ENCODE data around the gene CPEB3.
"Not testable (repeated sequence)": the region's sequence is repeated elsewhere in the genome, so short reads cannot be mapped to it uniquely, and the experiment has no call there.

CPEB3 gene

GRCh38 chr10:92052088-92052487 is 238.8 kb downstream of the CPEB3 start:
- TF ChIP-seq CTCF (IDR thresholded peaks at IDR 0.05; ENCODE audit: low read depth, low read length, missing control alignments): no peak
- H3K4me3 ChIP-seq (ENCODE audit: low read depth, low read length): no peak overlapping the region
- no peak for DNase-seq (ENCODE audit: low read depth)

- no peak overlapping the region for H3K4me3 ChIP-seq (ENCODE audit: low read depth, low read length)
- DNase-seq (ENCODE audit: low read depth): no peak
- TF ChIP-seq CTCF (IDR thresholded peaks at IDR 0.05; ENCODE audit: low read depth, low read length, missing control alignments): no peak
Measured at GRCh38 chr10:92047215-92047614, 243.7 kb downstream of the CPEB3 start.

- DNase-seq (ENCODE audit: low read depth): no peak
- no peak overlapping the region for H3K4me3 ChIP-seq (ENCODE audit: low read depth, low read length)
- no peak for TF ChIP-seq CTCF (IDR thresholded peaks at IDR 0.05; ENCODE audit: low read depth, low read length, missing control alignments)
Measured at GRCh38 chr10:92045641-92046106, 245.2 kb downstream of the CPEB3 start.

- TF ChIP-seq CTCF (IDR thresholded peaks at IDR 0.05; ENCODE audit: low read depth, low read length, missing control alignments): no peak
- DNase-seq (ENCODE audit: low read depth): no peak
- H3K4me3 ChIP-seq (ENCODE audit: low read depth, low read length): no peak overlapping the region
Measured at GRCh38 chr10:92042541-92042940, 248.3 kb downstream of the CPEB3 start.

GRCh38 chr10:92038949-92039348 is 251.9 kb downstream of the CPEB3 start:
- no peak for DNase-seq (ENCODE audit: low read depth)
- TF ChIP-seq CTCF (IDR thresholded peaks at IDR 0.05; ENCODE audit: low read depth, low read length, missing control alignments): no peak
- H3K4me3 ChIP-seq (ENCODE audit: low read depth, low read length): no peak overlapping the region

- H3K4me3 ChIP-seq (ENCODE audit: low read depth, low read length); DNase-seq (ENCODE audit: low read depth): not testable (repeated sequence)
Measured at GRCh38 chr10:92033070-92033469, 257.8 kb downstream of the CPEB3 start.

GRCh38 chr10:92031580-92031979 is 259.3 kb downstream of the CPEB3 start:
- no peak for DNase-seq (ENCODE audit: low read depth)
- TF ChIP-seq CTCF (IDR thresholded peaks at IDR 0.05; ENCODE audit: low read depth, low read length, missing control alignments): no peak
- H3K4me3 ChIP-seq (ENCODE audit: low read depth, low read length): no peak overlapping the region

- no peak for TF ChIP-seq CTCF (IDR thresholded peaks at IDR 0.05; ENCODE audit: low read depth, low read length, missing control alignments)
- no peak for DNase-seq (ENCODE audit: low read depth)
- no peak overlapping the region for H3K4me3 ChIP-seq (ENCODE audit: low read depth, low read length)
Measured at GRCh38 chr10:92027141-92027540, 263.7 kb downstream of the CPEB3 start.

GRCh38 chr10:92025340-92025739 is 265.5 kb downstream of the CPEB3 start:
- DNase-seq (ENCODE audit: low read depth): not testable (repeated sequence)

More at GRCh38 chr10:92025340-92025739, 265.5 kb downstream of the CPEB3 start:
- not testable (repeated sequence) for H3K4me3 ChIP-seq (ENCODE audit: low read depth, low read length)

Measured in GM12864 (cell line).